ENCODE data around the gene RBPJ. TPM values are rescaled to one million over a fixed set of nuclear protein-coding genes. Genes with fewer than 3 reads are reported as not detected.

RBPJ gene
- total RNA-seq, 4 donors from 2014 or later, result 60.4 to 99.3 (median 78.5) TPM

DNA sequence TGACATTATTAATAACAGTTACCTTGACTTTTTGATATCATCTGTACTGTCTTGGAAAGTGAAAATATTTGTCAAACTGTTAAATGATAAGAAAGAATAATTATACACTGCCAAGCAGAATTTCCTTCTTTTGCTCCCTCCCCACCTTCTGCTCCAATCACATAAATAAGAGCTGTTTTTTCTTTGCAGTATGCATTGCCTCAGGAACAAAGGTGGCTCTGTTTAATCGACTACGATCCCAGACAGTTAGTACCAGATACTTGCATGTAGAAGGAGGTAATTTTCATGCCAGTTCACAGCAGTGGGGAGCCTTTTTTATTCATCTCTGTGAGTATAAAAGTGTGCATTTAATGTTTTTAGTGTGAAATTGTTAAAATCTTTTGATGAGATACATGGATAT, 103.3 kb downstream of the RBPJ start:
- no peak overlapping the region for H3K27ac ChIP-seq
- 84 to 86% methylated on average over 2 of the region's 2 CpGs for WGBS, 2 donors
- no peaks in the 10 kb centered on the region for H3K27me3 ChIP-seq
- TF ChIP-seq, protein P1, sequence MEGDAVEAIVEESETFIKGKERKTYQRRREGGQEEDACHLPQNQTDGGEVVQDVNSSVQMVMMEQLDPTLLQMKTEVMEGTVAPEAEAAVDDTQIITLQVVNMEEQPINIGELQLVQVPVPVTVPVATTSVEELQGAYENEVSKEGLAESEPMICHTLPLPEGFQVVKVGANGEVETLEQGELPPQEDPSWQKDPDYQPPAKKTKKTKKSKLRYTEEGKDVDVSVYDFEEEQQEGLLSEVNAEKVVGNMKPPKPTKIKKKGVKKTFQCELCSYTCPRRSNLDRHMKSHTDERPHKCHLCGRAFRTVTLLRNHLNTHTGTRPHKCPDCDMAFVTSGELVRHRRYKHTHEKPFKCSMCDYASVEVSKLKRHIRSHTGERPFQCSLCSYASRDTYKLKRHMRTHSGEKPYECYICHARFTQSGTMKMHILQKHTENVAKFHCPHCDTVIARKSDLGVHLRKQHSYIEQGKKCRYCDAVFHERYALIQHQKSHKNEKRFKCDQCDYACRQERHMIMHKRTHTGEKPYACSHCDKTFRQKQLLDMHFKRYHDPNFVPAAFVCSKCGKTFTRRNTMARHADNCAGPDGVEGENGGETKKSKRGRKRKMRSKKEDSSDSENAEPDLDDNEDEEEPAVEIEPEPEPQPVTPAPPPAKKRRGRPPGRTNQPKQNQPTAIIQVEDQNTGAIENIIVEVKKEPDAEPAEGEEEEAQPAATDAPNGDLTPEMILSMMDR (IDR thresholded peaks at IDR 0.05), result no peak
- TF ChIP-seq POLR2A (IDR thresholded peaks at IDR 0.05), result no peak
- no peak for DNase-seq
- intact Hi-C loops (cut with DNase I), result no loop called here
- peaks cover 0 to 3% of the 10 kb centered on the region in 2 donors for H3K4me1 ChIP-seq
- no peak overlapping the region for H3K4me3 ChIP-seq (replicated peaks in 1 of 3)
- peaks cover 0 to 6% of the 10 kb centered on the region in 2 donors for H3K36me3 ChIP-seq
- no peaks in the 10 kb centered on the region for H3K9me3 ChIP-seq

DNA sequence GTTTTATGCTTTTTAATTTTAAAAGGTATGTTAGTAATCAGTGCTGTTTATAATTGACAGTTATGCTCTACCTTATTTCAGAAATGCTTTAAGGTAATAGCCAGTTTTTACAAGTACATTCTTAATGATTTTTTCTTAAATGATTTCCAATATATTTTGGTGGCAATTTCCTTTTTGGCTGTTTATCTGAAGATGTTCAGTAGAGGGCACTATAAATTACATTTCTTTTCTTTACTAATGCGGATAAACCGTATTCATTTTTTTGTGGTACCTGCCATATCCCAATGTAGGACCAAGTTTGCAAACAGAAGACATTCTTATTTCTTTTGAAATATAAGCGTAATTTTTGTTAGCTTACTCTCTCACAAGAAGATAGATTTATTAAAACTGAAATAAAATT, 104.0 kb downstream of the RBPJ start:
- 97 to 98% methylated on average over 3 of the region's 3 CpGs for WGBS, 2 donors
- H3K4me3 ChIP-seq (replicated peaks in 1 of 3), result no peak overlapping the region
- DNase-seq, result no peak
- intact Hi-C loops (cut with DNase I), result no loop called here
- H3K36me3 ChIP-seq, result peaks cover 0 to 10% of the 10 kb centered on the region in 2 donors
- H3K9me3 ChIP-seq, result no peaks in the 10 kb centered on the region
- TF ChIP-seq POLR2A (IDR thresholded peaks at IDR 0.05), result no peak
- TF ChIP-seq, protein P1 (IDR thresholded peaks at IDR 0.05), result no peak
- H3K27ac ChIP-seq, result no peak overlapping the region
- no peaks in the 10 kb centered on the region for H3K27me3 ChIP-seq
- peaks cover 0 to 3% of the 10 kb centered on the region in 2 donors for H3K4me1 ChIP-seq

DNA sequence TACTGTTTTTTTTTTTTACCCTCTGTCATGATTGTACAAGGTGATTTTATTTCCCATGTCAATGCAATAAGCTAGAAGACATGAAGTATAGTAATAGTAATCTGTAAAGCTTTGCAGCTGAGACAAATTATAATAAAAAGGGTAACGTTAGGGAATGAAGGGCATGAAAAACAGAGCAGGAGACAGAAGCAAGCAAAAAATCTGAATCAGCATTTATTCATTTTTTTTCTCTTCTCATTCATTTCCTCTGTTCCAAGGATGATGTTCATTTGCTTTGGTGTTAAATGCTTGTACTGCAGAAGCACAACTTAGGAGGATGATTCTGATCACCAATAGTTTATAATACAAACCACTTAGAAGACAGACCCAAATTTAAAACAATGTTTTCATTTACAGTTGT, 105.1 kb downstream of the RBPJ start:
- H3K4me3 ChIP-seq (replicated peaks in 1 of 3), result no peak overlapping the region
- 88 to 96% methylated on average over 1 of the region's 1 CpG for WGBS, 2 donors
- intact Hi-C loops (cut with DNase I), result no loop called here
- TF ChIP-seq, protein P1 (IDR thresholded peaks at IDR 0.05), result no peak
- TF ChIP-seq POLR2A (IDR thresholded peaks at IDR 0.05), result no peak
- no peaks in the 10 kb centered on the region for H3K27me3 ChIP-seq
- peaks cover 0 to 2% of the 10 kb centered on the region in 2 donors for H3K4me1 ChIP-seq
- H3K27ac ChIP-seq, result no peak overlapping the region
- peaks cover 0 to 21% of the 10 kb centered on the region in 2 donors for H3K36me3 ChIP-seq
- DNase-seq, result no peak
- H3K9me3 ChIP-seq, result no peaks in the 10 kb centered on the region

DNA sequence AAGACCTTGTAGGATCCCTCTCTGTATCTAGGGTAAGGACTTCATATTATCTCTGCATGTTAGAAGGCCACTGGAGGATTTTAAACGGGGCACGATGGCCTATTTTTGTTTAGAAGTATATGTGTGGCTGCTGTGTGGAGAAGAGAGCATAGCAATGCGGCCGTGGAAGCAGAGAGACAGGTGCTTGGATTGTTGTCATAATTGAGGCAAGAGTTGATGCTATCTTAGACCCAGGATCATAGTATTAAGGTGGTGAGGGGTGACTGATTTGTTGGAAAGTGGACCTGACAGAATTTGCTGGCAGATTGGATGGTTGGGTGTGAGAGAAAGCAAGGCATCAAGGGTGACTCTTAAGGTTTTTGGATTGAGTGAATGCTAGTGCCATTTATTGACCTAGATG, 106.1 kb downstream of the RBPJ start:
- Histone ChIP-seq H3K27ac (no peak overlapping the region), H3K27me3 (no peaks in the 10 kb centered on the region), H3K4me3 (replicated peaks in 1 of 3) (no peak overlapping the region), H3K9me3 (no peaks in the 10 kb centered on the region), H3K4me1 (no peaks in the 10 kb centered on the region), H3K36me3 (peaks cover 0 to 26% of the 10 kb centered on the region in 2 donors)
- 92 to 93% methylated on average over 4 of the region's 4 CpGs for WGBS, 2 donors
- TF ChIP-seq, protein P1 (IDR thresholded peaks at IDR 0.05), result no peak
- TF ChIP-seq POLR2A (IDR thresholded peaks at IDR 0.05), result no peak
- no peak for DNase-seq
- intact Hi-C loops (cut with DNase I), result no loop called here

DNA sequence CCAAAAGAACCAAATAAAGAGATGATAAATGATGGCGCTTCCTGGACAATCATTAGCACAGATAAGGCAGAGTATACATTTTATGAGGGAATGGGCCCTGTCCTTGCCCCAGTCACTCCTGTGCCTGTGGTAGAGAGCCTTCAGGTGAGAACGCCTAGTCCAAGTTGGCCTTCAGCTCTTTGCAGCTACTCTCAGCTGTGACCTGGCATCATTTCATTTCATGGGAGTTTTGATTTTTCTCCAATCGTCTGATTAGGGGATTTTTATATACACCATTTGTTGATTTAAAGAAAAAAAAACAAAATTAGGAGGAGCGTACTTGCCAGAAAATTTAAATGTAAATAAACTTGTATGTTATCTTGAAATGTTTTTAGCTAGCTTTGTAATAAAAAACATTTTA, 109.1 kb downstream of the RBPJ start:
- no peak for TF ChIP-seq POLR2A (IDR thresholded peaks at IDR 0.05)
- TF ChIP-seq, protein P1 (IDR thresholded peaks at IDR 0.05), result no peak
- Histone ChIP-seq H3K9me3 (no peaks in the 10 kb centered on the region), H3K4me1 (peaks cover 0 to 3% of the 10 kb centered on the region in 2 donors), H3K27ac (no peak overlapping the region), H3K36me3 (peaks cover 0 to 26% of the 10 kb centered on the region in 2 donors), H3K27me3 (no peaks in the 10 kb centered on the region), H3K4me3 (replicated peaks in 1 of 3) (no peak overlapping the region)
- intact Hi-C loops (cut with DNase I), result no loop called here
- DNase-seq, result no peak
- WGBS, 2 donors, result 92 to 93% methylated on average over 4 of the region's 4 CpGs
